ENCODE measurements around the gene FUT9.

FUT9 gene

GRCh38 chr6:96015518-96016333 lies at the start of gene FUT9:
Gene FUT9, plus strand, starts transcription at chr6:96015974. Its CDS starts 187,182 bp downstream, at chr6:96203156.
- DNase-seq (ENCODE audit: extremely low read depth in 1 of 2, low read depth in 1 of 2): no peak

DNA sequence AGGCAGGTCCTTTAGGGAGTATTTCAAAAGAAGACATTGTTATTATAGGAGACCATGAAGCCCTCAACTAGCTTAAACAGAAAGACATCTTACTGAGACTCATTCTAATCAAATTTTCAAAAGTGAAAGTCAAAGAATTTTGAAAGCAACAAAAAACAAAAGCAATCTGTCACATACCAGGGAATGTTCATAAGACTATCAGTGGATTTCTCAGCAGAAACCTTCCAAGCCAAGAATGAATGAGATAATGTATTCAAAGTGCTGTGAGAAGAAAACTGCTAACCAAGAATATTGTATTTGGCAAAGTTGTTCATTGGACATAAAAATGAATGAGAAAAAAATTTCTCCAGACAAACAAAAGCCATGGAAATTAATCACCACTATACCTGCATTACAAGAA lies 48.2 kb upstream of the FUT9 start:
- no peak for DNase-seq (ENCODE audit: extremely low read depth in 1 of 2, low read depth in 1 of 2)

- no peak for DNase-seq (ENCODE audit: extremely low read depth in 1 of 2, low read depth in 1 of 2)
Observed at GRCh38 chr6:95973976-95974375, 41.8 kb upstream of the FUT9 start.

DNA sequence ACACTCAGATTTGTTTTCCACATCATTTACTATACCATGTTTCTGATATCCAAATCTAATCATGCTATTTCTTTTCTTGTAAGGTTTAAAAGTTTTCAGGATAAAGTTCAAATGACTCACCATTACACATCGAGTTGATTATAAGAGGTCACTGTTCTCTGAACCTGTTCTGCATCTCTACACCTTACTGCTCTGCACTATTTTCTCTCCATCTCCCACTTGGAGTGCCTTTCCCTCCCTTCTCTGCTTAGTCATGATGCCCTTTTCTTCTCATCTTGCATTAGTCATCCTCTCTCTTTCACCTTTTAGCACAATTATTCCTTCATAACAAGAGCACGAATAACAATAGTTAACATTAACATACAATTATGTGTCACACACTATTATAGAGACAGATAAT lies 37.5 kb upstream of the FUT9 start:
- DNase-seq (ENCODE audit: extremely low read depth in 1 of 2, low read depth in 1 of 2): no peak

DNA sequence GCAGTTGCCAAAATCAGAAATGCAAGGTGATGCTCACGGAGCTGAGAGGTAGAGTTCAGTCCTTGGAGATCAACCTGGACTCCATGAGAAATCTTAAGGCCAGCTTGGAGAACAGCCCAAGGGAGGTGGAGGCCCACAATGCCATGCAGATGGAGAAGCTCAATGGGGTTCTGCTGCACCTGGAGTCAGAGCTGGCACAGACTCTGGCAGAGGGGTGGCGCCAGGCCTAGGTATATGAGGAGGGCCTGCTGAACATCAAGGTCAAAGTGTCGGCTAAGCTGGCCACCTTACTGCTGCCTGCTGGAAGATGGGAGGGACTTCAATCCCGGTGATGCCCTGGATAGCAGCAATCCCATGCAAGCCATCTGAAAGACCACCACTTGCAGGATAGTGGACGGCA lies 23.9 kb upstream of the FUT9 start:
- no peak for DNase-seq (ENCODE audit: extremely low read depth in 1 of 2, low read depth in 1 of 2)

DNA sequence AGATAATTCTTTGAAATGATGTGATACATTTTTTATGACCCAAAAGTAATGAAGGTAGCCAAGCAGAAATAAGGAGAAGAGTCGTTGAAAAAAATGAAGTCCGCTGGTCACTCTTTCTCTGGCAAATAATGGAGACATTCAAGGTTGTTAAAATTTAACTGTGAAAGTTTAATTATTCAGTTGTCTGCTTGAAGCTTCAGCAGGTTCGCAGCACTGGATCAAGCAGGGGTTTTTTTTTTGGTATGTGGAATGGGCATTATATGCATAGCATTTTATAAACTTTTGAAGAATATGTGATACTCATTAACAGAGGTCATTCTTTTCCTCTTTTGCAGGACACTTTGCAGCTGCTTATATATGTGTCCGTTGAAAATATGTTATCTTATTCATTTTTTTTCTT lies 21.6 kb upstream of the FUT9 start:
- no peak for DNase-seq (ENCODE audit: extremely low read depth in 1 of 2, low read depth in 1 of 2)

- no peak for DNase-seq (ENCODE audit: extremely low read depth in 1 of 2, low read depth in 1 of 2)
Observed at GRCh38 chr6:95998133-95998532, 17.6 kb upstream of the FUT9 start.

GRCh38 chr6:96001891-96002575 lies 13.7 kb upstream of the FUT9 start:
- DNase-seq (ENCODE audit: extremely low read depth in 1 of 2, low read depth in 1 of 2): no peak

- no peak for DNase-seq (ENCODE audit: extremely low read depth in 1 of 2, low read depth in 1 of 2)
Observed at GRCh38 chr6:96002576-96002910, 13.2 kb upstream of the FUT9 start.

GRCh38 chr6:96002912-96003311 lies 12.9 kb upstream of the FUT9 start:
- DNase-seq (ENCODE audit: extremely low read depth in 1 of 2, low read depth in 1 of 2): no peak

- DNase-seq (ENCODE audit: extremely low read depth in 1 of 2, low read depth in 1 of 2): no peak
Observed at GRCh38 chr6:96007663-96008062, 8.1 kb upstream of the FUT9 start.

- no peak for DNase-seq (ENCODE audit: extremely low read depth in 1 of 2, low read depth in 1 of 2)
Observed at GRCh38 chr6:96013531-96013930, 2.2 kb upstream of the FUT9 start.

GRCh38 chr6:96014846-96015517 lies 792 bp upstream of the FUT9 start:
- no peak for DNase-seq (ENCODE audit: extremely low read depth in 1 of 2, low read depth in 1 of 2)

- DNase-seq (ENCODE audit: extremely low read depth in 1 of 2, low read depth in 1 of 2): no peak
Observed at GRCh38 chr6:96016334-96017069, 728 bp downstream of the FUT9 start.

GRCh38 chr6:96017070-96017359 lies 1.2 kb downstream of the FUT9 start:
- no peak for DNase-seq (ENCODE audit: extremely low read depth in 1 of 2, low read depth in 1 of 2)

GRCh38 chr6:96022225-96022624 lies 6.5 kb downstream of the FUT9 start:
- no peak for DNase-seq (ENCODE audit: extremely low read depth in 1 of 2, low read depth in 1 of 2)

- no peak for DNase-seq (ENCODE audit: extremely low read depth in 1 of 2, low read depth in 1 of 2)
Observed at GRCh38 chr6:96032661-96033060, 16.9 kb downstream of the FUT9 start.

DNA sequence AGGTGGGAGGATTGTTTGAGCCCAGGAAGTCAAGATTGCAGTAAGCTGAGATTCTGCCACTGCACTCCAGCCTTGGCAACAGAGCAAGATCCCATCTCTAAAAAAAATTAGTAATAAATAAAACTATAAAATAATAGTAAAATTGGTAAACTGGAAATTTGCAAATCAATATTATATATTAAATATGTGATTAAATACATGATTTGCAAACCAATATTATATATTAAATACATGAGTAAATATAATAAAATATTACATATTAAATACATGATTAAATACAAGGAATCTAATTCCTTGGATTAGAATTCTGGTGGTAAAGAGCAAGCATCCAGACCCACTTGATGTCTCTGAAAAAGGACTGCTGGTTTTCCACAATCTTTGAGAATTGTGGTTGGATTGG lies 35.8 kb downstream of the FUT9 start:
- DNase-seq (ENCODE audit: extremely low read depth in 1 of 2, low read depth in 1 of 2): no peak

- no peak for DNase-seq (ENCODE audit: extremely low read depth in 1 of 2, low read depth in 1 of 2)
Observed at GRCh38 chr6:96058082-96058481, 42.3 kb downstream of the FUT9 start.

GRCh38 chr6:96059586-96059985 lies 43.8 kb downstream of the FUT9 start:
- DNase-seq (ENCODE audit: extremely low read depth in 1 of 2, low read depth in 1 of 2): no peak

DNA sequence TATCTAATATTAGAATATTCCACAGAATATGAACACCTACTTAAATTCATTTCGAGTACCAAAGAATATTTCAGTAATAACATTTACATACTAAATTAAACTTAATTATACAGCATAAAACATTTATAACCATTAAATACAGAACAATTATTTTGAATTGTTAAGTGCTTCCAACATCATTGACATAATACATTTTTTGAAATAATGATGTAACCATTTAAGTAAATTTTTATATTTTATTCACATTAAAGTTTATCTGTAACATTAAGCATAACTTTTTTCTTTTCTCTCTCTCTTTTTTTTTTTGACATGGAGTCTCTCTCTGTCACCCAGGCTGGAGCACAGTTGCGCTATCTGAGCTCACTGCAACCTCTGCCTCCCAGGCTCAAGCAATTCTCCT lies 44.5 kb downstream of the FUT9 start:
- DNase-seq (ENCODE audit: extremely low read depth in 1 of 2, low read depth in 1 of 2): no peak

GRCh38 chr6:96065213-96065612 lies 49.4 kb downstream of the FUT9 start:
- DNase-seq (ENCODE audit: extremely low read depth in 1 of 2, low read depth in 1 of 2): no peak
